HL-60 (cell line): ENCODE measurements around the gene RTCB.

Source experiments
- DNase-seq, 2 experiments: peaks; one replicate each; pipeline ENCODE4 v3.0.0-alpha.2; 2010 to 2020; ENCODE audit warnings: low read depth in 1 of 2, low spot score in 1 of 2
- H3K27ac ChIP-seq: fragments of 250-450 bp; sonication (Bioruptor Pico); replicated peaks from 2 replicates; pipeline ENCODE4 v1.5.1; 2020; ENCODE audit warnings: mild to moderate bottlenecking, moderate library complexity
- H3K27me3 ChIP-seq: fragments of 250-450 bp; sonication (Bioruptor Pico); 2 replicates; pipeline ENCODE4 v1.5.1; 2021; ENCODE audit warnings: mild to moderate bottlenecking, moderate library complexity; ENCODE audit not compliant: insufficient read depth, poor library complexity, severe bottlenecking
- H3K4me3 ChIP-seq: replicated peaks from 2 replicates; pipeline ENCODE4 v1.5.1; 2011; ENCODE audit warnings: mild to moderate bottlenecking, control low read depth, low read length; ENCODE audit not compliant: insufficient read depth
- CTCF ChIP-seq: IDR thresholded peaks from one replicate; pipeline ENCODE4 v1.5.1; 2011; ENCODE audit warnings: low read length, control low read depth, inconsistent platforms; ENCODE audit not compliant: insufficient read depth
- GABPA ChIP-seq: IDR thresholded peaks from 2 replicates; pipeline ENCODE4 v1.6.1; 2012; ENCODE audit warnings: low read depth
- POLR2AphosphoS5 ChIP-seq: IDR thresholded peaks from 2 replicates; pipeline ENCODE4 v1.6.1; 2012; ENCODE audit warnings: low read depth
- REST ChIP-seq: IDR thresholded peaks from 2 replicates; pipeline ENCODE4 v1.6.1; 2012; ENCODE audit warnings: low read depth; ENCODE audit not compliant: insufficient replicate concordance
- SPI1 ChIP-seq: IDR thresholded peaks from 2 replicates; pipeline ENCODE4 v1.6.1; 2012; ENCODE audit warnings: low read depth, mild to moderate bottlenecking, borderline replicate concordance

RTCB gene

GRCh38 chr22:32378707-32379272 lies 33.3 kb downstream of the RTCB start:
- peak; percentile 16 to 46 for DNase-seq
- Histone ChIP-seq H3K4me3 (no peak overlapping the region), H3K27me3 (peaks cover 4% of the 10 kb centered on the region), H3K27ac (no peak overlapping the region)
- TF ChIP-seq GABPA (no peak), CTCF (peak; percentile 54)

GRCh38 chr22:32376681-32377080 lies 35.4 kb downstream of the RTCB start:
- no peak for DNase-seq
- Histone ChIP-seq H3K4me3 (no peak overlapping the region), H3K27me3 (peaks cover 4% of the 10 kb centered on the region), H3K27ac (no peak overlapping the region)
- TF ChIP-seq GABPA (no peak), CTCF (no peak), SPI1 (no peak), POLR2AphosphoS5 (no peak), REST (no peak)

GRCh38 chr22:32375678-32376450 lies 36.2 kb downstream of the RTCB start:
- no peak overlapping the region for H3K4me3 ChIP-seq
- peaks cover 4% of the 10 kb centered on the region for H3K27me3 ChIP-seq
- no peak for DNase-seq
- H3K27ac ChIP-seq: no peak overlapping the region
- TF ChIP-seq REST (no peak), SPI1 (no peak), GABPA (no peak), CTCF (no peak)

- TF ChIP-seq SPI1 (no peak), POLR2AphosphoS5 (no peak), CTCF (no peak), GABPA (no peak), REST (no peak)
- no peak for DNase-seq
- Histone ChIP-seq H3K27me3 (peaks cover 2% of the 10 kb centered on the region), H3K4me3 (no peak overlapping the region), H3K27ac (no peak overlapping the region)
These were observed 47.8 kb downstream of the RTCB start for GRCh38 chr22:32364210-32364609.
